Stimulated activated naive CD4-positive, alpha-beta T cell treated with Interleukin-2 at 50 U/mL for 16 hours (primary cell): ENCODE data around the gene HOXA7.

Source experiments
- DNase-seq: peaks from one replicate; lab custom pipeline; 2025; lab: John Stamatoyannopoulos, UW

Gene HOXA7

GRCh38 chr7:27118580-27118979 lies 37.9 kb downstream of the HOXA7 start:
- DNase-seq = no peak

- DNase-seq = no peak
Observed at GRCh38 chr7:27117887-27118491, 38.5 kb downstream of the HOXA7 start.

GRCh38 chr7:27116962-27117886 lies 39.3 kb downstream of the HOXA7 start:
- no peak for DNase-seq

GRCh38 chr7:27116031-27116961 lies 40.2 kb downstream of the HOXA7 start:
- DNase-seq = no peak

GRCh38 chr7:27115221-27116026 lies 41.1 kb downstream of the HOXA7 start:
- no peak for DNase-seq

- DNase-seq = no peak
Observed at GRCh38 chr7:27114881-27115220, 41.6 kb downstream of the HOXA7 start.

GRCh38 chr7:27113991-27114769 lies 42.3 kb downstream of the HOXA7 start:
- no peak for DNase-seq

GRCh38 chr7:27112955-27113949 lies 43.2 kb downstream of the HOXA7 start:
- DNase-seq = no peak

GRCh38 chr7:27112361-27112760 lies 44.1 kb downstream of the HOXA7 start:
- DNase-seq = no peak

- no peak for DNase-seq
Observed at GRCh38 chr7:27111751-27112277, 44.7 kb downstream of the HOXA7 start.

- no peak for DNase-seq
Observed at GRCh38 chr7:27111042-27111750, 45.3 kb downstream of the HOXA7 start.

GRCh38 chr7:27110186-27111031 lies 46.1 kb downstream of the HOXA7 start:
- DNase-seq = no peak

- DNase-seq = no peak
Observed at GRCh38 chr7:27109466-27110185, 46.8 kb downstream of the HOXA7 start.

- DNase-seq = no peak
Observed at GRCh38 chr7:27108390-27109127, 47.9 kb downstream of the HOXA7 start.

- no peak for DNase-seq
Observed at GRCh38 chr7:27107391-27108381, 48.8 kb downstream of the HOXA7 start.
